Fibroblast of pulmonary artery (primary cell): ENCODE measurements around the gene HRH1.
A peak's percentile ranks its signal among the peaks of the same experiment; 100 is the strongest.

ENCODE experiments used
- DNase-seq: peaks from one replicate; pipeline ENCODE4 v3.0.0-alpha.2; 2010; ENCODE audit warnings: low read depth
- H3K4me3 ChIP-seq: replicated peaks from 2 replicates; pipeline ENCODE4 v1.5.1; 2011; ENCODE audit warnings: low read depth, mild to moderate bottlenecking, control low read depth, low read length, moderate library complexity
- TF ChIP-seq, protein P1 (sequence below): IDR thresholded peaks from 2 replicates; pipeline ENCODE4 v1.5.1; 2011; ENCODE audit warnings: mild to moderate bottlenecking, control low read depth, low read length, inconsistent platforms; ENCODE audit errors: missing control alignments

The HRH1 gene

DNA sequence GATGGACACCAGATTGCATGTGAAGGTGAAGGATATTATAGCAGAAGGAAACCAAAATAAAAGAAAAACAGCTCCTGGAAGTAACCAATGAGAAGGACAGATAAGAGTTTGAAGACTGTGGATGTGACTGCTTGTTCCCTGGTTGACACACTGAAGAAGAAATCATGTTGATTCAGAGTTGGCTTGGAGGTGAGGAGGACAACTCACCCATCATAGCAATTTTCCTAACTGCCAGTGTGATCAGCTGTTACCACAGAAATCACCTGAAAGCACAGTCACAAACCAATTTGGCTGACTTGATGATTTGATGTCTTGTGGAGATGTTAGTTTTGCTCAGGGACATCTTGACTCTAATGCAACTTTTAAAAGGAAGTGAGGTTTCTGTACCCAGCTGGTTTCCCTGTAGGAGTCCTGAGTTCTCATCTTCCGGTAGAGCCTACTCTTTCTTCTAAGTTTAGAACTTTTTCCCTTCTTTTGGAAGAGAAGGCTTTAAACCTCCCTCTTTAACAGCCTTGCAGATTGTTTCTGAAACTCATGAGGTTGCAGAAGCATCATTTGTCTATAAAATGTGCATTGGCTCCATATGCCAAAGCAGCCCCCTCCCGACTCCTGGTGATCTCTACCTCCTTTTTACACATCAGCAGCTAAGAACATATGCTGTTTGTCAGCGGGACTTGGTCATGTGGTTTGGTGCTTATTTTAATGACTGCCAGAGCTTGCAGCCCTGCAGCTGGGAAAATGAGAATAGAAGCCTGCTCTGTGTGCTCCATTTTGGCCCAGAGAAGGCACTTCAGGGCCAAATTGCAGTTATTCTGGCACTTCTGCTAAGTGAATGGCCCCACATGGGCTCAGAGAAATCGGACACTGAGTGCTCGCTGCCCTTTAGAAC, 128.2 kb downstream of the HRH1 start:
- H3K4me3 ChIP-seq, result no peak overlapping the region
- TF ChIP-seq, protein P1, sequence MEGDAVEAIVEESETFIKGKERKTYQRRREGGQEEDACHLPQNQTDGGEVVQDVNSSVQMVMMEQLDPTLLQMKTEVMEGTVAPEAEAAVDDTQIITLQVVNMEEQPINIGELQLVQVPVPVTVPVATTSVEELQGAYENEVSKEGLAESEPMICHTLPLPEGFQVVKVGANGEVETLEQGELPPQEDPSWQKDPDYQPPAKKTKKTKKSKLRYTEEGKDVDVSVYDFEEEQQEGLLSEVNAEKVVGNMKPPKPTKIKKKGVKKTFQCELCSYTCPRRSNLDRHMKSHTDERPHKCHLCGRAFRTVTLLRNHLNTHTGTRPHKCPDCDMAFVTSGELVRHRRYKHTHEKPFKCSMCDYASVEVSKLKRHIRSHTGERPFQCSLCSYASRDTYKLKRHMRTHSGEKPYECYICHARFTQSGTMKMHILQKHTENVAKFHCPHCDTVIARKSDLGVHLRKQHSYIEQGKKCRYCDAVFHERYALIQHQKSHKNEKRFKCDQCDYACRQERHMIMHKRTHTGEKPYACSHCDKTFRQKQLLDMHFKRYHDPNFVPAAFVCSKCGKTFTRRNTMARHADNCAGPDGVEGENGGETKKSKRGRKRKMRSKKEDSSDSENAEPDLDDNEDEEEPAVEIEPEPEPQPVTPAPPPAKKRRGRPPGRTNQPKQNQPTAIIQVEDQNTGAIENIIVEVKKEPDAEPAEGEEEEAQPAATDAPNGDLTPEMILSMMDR, result no peak
- peak; percentile 38 for DNase-seq

DNA sequence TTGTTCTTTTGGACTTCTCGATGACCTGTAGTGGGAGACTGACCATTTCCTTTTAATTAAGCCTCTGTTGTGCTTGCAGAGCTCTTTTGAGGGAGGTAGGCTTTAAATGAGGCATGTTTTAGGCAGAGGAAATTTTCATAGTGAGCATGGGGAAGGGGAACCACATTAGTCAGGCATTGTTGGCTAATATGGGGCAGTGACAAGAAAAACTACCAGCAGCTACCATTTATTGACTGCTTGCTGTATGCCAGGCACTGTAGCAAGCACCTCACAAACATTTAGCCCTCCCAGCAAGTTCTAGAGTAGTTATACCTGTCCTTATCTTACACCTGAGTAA, 128.8 kb downstream of the HRH1 start:
- TF ChIP-seq, protein P1, result no peak
- no peak overlapping the region for H3K4me3 ChIP-seq
- no peak for DNase-seq

DNA sequence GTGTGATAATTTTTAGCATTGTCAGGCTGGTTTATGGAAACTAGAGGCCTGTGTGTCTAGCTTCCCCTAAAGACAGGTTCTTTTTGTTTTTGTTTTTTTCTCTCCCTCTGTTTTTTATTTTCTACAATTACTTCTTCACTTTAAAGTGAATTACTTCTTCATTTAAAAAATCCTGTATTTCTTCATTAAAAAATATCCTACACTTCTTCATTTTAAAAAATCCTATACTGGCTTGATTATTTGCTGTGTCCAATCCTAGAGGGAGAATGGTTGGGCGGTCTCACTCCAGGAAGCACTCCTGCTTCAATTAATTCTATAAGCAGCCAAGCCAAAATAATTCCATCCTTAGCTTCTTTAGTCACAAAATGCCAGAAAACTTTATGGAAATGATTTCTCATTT, 129.7 kb downstream of the HRH1 start:
- TF ChIP-seq, protein P1, result no peak
- DNase-seq, result no peak
- H3K4me3 ChIP-seq, result no peak overlapping the region

DNA sequence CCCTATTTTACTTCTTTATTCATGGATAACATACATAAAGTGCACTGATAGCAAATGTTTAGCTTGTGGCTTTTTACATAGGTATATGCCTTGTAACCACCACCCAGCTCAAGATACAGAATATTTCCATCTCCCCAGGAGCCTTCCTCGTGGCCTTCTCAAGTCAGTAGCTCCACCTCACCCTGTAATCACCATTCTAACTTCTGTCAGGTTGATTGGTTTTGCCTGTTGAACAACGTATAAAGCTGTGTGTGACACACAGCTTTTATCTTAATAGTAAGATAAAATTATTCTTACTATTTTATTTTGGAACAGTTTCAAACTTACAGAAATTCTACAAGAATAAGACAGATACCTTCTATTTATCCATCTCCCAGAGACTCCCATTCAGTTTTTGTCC, 131.2 kb downstream of the HRH1 start:
- no peak overlapping the region for H3K4me3 ChIP-seq
- TF ChIP-seq, protein P1, result no peak
- peak; percentile 55 for DNase-seq

DNA sequence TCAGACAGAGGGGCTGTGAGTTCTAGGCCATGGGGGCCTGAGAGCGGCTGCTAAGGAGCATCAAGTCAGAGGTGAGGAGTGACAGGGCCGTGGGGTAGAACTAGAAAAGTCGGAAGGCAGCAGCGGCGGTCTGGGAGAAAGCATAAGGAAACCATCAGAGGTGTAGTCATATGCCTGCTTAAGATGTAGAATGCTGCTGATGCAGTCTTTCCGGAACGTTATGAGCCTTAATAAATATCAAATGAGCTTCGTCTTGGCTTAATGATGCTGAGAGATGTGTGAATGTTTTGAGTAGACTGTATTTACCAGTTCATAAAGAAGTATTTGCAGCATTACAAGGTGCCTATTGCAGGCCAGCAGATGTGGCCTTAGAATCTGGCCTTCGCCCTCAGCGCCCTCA, 133.1 kb downstream of the HRH1 start:
- no peak overlapping the region for H3K4me3 ChIP-seq
- TF ChIP-seq, protein P1, result no peak
- no peak for DNase-seq

DNA sequence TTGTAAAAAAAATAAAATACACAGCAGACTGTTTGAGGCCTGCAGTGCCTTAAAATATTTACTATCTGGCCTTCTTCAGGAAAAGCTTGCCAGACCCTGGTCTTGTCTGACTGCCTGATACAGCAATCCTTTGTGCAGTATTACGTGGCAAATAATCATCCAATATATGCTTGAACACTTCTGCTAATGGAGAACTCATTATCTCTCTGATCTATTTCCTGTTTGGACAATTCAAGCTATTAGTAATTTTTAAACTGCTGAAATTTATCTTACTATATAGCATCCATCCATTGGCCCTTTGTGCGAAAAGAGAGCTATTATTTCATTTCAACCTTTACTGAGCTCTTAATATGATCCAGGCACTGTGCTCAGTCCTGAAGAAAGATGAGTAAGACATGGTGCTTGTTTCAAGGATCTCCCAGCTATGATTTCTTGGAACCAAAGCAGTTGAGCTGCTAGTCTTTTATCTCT, 133.8 kb downstream of the HRH1 start:
- TF ChIP-seq, protein P1, result no peak
- peak; percentile 50 for DNase-seq
- H3K4me3 ChIP-seq, result peak overlapping the region; percentile 28
